NAMALWA (cell line): ENCODE data around the gene SEC14L1.

ENCODE experiments used
- DNase-seq: peaks from one replicate; pipeline ENCODE4 v3.0.0-alpha.2; 2015; ENCODE audit warnings: low spot score

SEC14L1 gene

DNA sequence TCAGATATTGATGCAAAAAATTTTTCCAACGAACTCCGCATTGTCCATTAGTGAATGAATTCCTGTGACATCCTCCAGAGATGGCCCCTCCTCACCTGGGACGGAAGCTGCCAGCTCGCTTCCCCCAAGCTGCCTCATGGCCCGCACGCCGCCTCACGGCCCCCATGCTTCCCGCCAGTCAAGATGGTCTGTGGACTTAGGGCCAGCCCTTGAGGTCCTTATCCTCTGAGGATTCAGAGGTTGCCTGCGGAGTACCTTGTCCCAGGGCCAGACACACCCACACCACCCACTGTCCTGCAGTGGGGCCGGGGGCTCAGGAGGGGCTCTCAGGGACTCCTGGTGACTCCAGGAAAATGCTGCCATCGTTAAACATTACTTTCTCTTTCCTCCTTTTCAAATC lies 73.6 kb downstream of the SEC14L1 start:
- DNase-seq = no peak

DNA sequence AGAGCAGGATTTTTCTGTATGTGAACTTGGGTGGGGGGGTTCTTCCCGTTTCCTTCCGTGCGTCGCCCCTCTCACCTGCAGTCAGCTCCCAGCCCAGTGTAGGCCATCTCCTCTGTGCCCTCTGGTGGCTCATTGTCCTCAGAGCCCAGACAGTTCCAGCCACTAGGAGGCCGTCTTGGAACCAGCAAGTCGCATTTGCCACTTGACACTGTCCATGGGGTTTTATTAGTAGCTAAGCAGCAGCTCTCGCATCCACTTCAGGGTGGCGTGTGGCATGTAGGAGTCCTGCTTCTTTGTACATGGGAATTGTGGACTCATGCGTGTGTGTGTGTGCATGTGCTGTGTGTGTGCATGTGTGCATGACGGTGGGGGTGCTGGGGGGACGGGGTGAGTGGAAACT lies 74.0 kb downstream of the SEC14L1 start:
- DNase-seq = peak; percentile 61

DNA sequence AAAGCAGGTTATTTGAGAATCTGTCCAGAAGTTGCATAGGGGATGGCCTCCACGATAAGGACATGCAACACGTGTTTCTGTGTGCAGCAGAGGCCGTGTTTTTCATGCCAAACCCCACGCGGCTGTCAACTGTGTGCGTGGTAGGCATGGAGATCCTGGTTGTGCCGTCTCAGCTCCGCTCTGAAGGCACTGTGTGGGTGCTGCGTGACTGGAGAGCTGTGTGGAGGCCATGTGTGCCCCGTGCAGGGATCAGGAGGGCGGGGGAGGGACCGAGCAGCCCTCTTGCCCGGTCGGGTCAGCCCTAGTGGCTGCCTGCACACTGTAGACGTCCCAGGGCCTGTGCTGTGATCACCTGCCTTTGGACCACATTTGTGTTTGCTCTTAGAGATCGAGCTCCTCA lies 74.5 kb downstream of the SEC14L1 start:
- DNase-seq = no peak

DNA sequence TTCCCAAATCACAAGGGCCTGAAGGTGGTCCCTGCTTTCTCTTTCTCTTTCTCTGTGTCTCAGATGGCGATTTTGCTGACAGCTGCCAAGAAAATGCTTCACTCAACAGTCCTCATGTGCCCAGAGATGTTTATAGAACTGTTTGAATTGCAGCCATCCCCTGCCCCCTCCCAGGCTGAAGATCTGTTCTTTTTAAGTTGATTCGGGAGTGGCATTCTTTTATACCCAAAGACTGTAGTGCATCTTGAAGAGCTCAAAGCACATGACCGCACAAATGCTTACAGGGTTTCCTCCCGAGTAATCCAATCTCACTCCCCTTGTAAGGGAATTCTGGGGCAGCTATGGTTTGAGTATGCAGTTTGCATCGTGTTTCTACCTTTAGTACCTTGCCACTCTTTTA lies 75.7 kb downstream of the SEC14L1 start:
- no peak for DNase-seq

DNA sequence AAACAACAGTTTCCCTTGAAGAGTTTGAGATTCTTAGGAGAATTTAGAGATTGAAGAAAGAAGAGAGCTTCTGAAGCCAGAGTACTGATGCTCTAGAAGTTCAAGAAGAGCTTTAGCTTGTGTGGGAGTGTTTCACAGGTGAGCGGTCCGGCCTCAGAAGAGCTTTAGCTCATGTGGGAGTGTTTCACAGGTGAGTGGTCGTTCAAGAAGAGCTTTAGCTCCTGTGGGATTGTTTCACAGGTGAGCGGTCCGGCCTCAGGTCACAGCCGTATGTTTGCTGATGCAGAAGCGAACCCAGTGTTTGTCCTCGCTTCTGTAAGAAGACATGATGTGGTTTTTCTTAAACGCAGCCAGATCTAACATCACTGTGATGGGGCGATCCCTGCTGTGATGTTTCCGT lies 76.4 kb downstream of the SEC14L1 start:
- DNase-seq = no peak

DNA sequence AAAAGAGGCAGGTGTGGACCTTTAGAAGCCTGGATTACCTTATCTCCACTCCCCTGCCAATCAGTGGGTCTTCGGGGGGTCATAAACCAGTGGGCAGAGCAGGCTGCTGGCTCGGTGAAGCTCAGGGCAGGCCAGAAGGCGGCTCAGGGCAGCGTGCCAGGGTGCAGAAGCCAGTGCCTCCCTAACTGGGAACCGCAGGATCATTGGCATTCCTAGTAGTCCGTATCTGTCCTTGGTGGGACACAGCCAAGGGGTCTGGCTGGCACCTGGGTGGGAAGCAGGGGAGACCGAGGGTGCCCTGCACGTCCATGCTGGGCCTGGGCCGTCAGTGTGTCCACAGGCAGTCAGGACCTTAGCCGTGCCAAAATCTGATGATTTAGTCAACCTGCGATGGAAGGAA lies 76.8 kb downstream of the SEC14L1 start:
- no peak for DNase-seq

DNA sequence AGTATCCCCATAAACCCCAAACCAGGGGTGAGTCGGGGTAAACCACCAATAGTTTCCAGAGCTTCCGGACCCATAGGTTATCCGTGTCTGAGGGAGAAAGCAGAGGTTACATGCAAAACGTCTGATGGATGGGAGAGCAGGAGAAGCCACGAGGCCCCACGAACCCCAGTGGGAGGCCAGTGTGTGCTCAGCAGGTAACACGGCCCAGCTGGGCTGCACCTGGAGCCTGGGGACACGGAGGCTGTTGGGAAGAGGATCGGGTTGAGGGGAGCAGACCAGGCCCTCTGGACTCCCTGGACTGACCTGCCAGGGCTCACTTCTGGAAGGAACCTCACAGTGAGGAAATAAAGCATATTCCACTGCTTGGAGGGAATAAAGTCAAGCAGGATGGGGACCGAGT lies 78.1 kb downstream of the SEC14L1 start:
- no peak for DNase-seq

DNA sequence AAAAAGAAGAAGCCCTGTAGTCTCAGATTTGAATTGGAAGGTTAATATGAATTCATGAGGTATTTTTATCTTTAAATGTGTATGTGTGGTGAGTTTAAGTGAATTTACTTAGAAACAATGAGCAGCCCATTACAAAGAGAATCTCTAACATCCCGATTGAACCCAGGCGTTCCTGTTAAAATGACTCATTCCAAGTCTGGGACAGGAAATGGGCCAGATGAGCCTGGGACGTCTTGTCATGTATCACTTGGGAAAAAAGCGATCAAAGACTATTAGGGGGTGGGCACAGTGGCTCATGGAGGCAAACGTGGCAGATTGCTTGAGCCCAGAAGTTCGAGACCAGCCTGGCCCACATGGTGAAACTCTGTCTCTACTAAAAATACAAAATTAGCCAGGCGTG lies 81.6 kb downstream of the SEC14L1 start:
- DNase-seq = no peak

DNA sequence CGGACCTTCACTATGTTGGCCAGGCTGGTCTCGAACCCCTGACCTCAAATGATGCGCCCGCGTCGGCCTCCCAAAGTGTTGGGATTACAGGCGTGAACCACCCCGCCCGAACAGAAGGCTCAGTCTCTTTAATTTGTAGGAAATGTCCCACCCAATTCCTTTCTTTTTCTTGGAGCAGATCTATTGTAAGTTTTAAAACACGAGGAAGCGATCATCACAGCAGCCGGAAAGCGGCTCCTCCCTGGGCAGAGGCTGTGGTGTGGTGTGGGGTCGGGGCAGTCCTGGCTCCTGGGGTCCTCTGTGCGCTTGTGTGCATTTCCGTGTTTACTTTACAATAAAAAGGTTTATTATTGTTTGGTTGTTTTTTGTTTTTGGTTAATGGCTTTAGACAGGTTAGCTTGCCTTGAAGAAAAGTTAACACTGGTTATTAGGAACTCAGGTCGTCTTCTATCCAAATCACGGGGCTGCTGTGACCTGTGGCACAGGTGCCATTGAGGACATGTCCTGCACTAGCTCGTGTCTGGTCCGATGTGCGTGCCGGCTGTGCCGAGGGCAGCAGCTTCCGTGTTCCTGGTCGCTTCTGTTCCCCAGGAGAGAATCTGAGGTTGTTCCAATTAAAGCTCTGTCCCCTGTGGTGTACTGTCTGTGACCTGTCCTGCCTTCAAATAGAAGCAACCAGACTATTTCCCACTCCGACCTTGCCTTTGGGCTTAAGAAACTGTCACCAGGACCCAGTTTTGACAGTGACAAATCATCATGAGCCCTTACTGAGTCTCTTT lies 83.1 kb downstream of the SEC14L1 start:
- no peak for DNase-seq

DNA sequence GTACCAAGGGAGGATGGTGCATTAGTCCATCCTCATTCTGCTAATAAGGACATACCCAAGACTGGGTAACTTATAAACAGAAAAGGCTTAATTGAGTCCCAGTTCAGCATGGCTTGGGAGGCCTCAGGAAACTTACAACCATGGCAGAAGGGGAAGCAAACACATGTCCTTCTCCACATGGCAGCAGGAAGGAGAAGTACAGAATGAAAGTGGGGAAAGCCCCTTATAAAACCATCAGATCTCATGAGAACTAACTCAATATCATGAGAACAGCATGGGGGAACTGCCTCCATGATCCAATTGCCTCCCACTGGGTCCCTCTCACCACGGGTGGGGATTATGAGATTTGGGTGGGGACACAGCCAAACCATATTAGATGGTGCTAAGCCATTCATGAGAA lies 84.5 kb downstream of the SEC14L1 start:
- no peak for DNase-seq

DNA sequence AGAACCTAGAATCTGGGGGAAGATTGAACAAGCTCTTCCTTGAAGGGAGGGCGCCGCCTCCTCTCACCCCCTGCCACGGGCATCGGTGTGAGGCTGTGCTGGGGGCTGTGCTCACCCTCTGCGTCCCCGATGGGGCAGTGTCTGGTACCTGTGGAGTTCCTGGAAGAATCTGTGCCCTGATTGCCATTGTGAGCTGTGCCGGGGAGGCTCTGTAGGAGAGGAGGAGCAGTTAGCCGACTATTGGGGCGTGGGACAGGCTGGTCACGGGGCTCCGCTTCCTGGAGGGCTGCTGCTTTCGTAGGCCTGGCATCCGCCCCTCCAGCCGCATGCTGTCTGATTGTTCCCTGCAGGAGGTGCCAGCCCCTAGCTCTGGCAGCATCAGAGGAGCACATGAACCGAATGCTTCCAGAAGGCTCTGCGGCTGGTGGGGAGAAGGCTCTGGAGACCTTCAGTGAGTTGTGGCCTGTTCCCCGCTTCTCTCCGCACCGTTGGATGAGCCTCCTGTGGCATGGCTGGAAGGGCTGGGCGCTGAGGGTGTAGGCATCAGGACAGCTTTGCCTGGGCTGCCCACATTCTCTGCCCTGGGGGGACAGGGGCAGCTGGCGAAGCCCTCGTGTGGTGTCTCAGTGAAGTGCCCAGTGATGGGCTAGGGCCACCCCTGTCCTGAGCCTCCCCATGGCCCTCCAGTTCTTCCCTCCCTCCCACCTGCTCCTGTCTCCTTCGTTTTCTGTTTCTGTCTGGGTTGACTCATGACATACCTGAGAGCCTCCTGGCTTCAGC lies 86.9 kb downstream of the SEC14L1 start:
- DNase-seq = no peak

DNA sequence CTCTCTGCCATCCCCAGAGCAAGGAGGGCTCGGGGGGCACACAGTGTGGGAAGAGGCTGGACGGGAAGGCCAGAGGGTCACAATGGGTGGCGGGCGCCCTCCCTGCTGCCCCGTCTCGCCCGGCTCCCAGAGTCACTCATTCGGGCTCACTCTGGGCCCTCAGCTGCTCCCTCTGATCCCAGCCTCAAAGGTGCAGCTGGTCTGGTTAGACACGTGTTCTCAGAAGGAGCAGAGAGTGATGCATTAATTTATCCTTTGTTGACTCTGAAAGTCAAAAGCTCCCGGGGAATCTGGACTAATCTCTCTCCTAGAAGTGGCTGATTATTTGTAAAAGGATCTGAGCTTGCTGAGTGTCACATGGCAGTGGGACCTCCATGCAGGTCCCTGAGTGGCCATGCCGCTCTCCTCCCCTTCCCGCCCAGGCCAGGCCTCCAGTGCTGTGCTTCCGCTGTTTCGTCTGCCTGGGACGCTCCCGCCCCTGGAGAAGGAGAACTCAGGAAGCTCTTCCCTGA lies 87.5 kb downstream of the SEC14L1 start:
- no peak for DNase-seq

DNA sequence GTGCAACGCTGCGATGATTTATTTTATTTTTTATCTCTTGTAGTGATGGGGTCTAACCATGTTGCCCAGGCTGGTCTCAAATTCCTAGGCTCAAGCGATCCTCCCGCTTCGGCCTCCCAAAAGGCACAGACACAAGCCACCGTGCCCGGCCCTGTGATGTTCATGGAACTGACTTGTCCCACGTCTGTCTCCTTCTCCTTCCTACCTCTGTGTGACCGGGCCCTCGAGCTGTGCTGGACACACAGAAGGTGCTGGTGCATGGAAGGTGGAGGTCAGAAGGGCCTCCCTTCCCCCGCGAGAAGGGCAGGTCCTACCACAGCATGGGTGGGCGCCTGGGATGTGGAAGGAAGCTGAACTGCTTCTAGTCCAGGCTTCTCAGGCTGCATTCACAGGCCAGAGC lies 88.0 kb downstream of the SEC14L1 start:
- no peak for DNase-seq

DNA sequence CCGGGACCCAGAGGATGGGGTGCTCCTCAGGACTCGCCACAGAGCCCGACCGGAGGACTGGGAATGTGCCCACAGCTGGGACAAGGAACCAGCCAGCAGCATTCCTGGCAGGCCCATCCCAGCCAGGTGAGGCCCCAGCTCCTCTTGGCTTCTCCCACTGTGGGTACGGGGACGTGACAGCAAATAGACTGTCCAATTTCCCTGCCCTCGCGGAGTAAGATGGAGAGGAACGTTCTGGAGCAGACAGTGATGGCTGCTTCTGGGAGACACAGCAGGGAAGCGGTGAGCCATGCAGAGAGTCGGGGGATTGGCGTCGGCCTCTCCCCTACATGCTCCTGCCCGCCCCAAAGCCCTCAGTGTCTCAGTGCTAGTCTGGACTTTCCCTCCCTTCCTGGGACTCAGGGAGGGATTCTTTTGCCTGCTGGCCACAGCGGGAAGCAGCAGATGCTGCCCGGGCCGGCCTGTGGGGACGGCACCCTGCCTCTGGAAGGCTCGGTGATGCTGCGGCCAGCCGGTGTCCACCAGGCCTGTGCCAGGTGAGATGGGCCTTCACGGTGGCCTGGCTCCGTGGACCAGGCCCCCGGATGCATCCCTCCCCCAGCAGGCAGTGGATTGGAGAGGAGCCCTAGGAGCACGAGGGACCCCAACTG lies 89.1 kb downstream of the SEC14L1 start:
- DNase-seq = no peak

DNA sequence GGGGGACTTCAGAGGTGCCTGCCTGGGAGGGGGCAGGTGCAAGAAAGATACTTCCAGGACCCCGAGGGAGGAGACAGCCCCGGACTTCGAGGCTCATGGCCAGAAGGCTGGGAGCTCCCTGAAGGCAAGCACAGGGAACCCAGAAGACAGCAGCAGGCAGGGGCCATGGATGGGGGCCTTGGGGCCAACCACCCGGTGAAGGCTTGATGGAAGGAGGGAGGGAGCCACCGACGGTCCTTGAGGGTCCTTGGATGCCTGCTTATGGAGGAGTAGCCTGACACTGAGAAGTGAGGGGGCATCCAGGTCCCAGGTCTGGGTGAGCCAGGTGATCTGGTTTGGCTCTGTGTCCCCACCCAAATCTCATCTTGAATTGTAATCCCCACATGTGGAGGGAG lies 89.7 kb downstream of the SEC14L1 start:
- DNase-seq = no peak

DNA sequence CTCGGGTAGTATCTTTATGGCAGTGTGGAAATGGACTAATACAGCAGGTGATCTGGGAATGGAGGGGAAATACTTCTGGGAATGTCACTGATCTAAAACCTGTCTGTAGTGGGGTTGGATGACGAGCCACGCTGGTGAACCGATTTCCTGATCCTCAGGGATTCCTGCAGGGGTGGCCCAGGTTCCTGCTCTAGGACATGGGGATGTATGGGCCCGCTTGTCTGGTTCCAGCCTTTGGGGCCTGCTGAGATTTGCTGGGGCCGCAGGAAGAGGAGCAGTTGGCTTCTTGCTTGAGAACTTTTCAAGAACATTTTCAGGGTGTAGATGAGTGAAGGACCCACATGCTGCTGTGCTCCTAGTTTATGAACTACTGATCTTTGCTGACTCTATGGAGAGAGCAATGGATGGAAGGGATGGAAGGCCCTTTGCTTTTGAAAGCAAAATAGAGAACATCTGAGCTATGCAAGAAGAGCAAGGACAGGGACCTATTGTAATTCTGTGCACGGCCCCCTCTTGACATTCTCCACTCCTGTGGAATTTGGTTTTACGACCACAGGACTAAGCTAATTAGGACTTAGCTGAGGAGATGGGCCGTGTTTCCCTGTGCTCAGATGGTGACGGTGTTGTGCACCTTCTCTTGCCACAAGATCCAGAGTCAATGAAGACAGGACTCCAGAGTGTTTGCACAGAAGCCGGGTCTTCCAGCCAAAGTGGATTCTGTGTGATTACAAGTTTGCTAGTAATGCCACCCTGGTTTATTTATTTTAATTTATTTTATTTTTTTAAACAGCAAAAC lies 90.5 kb downstream of the SEC14L1 start:
- DNase-seq = no peak

DNA sequence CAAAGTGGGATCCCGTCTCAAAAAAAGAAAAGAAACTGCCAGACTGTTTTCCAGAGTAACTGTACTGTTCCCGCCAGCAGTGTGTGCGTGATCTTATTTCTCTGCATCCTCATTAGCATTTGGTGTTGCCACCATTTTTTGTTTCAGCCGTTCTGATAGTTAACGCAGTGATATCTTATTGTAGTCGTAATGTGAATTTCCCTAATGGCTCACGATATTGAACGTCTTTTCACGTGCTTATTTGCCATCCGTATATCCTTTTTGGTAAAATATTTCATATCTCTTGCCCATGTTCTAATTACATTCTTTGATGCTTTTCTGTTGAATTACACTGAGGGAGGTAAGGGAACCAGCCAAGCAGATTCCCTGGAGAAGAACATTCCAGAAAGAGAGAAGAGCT lies 92.4 kb downstream of the SEC14L1 start:
- no peak for DNase-seq

DNA sequence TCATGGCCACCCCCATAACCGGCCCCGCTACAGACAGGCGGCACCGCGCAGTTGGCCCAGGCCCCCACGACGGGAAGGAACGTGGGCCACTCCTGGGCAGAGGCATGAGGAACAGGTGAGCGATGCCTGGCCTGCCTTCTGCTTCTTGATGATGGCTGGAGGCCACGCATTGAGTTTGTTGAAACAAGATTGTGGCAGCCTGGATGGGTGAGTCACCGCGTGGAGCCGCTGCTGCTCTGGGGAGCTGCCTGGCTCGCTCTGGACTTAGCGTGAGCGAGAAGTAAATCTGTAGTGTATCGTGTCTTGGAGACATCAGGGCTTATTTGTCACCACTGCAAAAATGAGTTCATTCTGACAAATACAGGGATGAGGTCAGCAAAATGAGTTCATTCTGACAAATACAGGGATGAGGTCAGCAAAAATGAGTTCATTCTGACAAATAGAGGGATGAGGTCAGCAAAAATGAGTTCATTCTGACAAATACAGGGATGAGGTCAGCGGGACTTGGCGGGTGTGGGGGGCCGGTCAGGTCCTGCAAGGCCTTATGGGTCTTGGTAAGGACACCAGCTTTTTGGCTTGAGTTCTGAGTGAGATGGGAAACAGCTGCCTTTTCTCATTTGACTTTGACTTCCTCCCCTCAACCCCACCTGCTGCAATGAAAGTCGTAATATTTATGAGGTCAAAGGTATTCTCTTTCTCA lies 93.0 kb downstream of the SEC14L1 start:
- DNase-seq = peak; percentile 50

DNA sequence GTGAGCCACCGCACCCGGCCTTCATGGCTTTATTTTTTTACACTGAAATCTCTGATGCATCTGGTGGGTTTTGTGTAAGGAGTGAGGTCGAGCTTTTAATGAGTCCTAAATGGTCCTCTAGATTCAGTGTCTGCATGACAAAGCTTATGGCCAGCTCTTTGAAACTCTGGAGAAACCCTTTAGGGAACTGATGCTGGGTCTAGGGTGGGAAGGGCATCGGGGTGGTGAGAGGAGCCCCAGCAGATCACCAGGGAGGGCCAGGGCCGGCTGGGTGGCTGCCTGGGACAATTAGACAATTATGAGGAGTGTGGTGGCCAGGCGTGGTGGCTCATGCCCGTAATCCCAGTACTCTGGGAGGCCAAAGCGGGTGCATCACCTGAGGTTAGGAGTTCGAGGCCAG lies 93.9 kb downstream of the SEC14L1 start:
- no peak for DNase-seq

DNA sequence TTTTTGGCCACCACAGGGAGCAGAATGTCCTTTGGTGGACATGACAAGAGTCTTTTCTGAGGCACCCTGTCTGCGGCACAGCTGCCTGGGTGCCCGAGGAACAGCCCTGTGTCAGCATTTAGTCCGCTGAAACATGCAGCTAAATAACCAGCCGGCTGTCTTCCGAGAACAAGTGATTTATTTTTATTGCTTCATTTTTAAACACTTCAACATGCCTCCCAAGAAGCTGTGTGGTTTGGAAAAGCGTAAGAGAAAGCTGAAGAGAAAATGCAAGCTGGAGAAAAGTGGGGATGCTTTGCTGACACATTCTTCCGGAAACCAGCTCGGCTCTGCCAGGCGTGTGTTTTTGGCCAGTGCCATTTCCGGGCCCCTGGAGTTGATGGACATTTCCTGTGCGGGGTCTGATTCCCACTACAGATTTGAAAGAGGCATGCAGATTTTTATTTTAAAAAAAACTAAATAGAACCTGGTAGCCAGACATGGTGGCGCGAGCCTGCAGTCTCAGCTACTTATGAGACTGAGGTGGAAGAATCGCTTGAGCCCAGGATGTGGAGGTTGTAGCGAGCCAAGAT lies 94.7 kb downstream of the SEC14L1 start:
- no peak for DNase-seq
